Mesothelial cell of epicardium (in vitro differentiated cells): ENCODE results near the gene ATXN1. TPM values are rescaled to one million over a fixed set of nuclear protein-coding genes. Genes with fewer than 3 reads are reported as not detected.

ENCODE experiments used
- DNase-seq, 2 experiments: peaks; one replicate each; pipeline ENCODE4 v3.0.0; 2021; ENCODE audit warnings: low spot score in 2 of 2; ENCODE audit not compliant: unreplicated experiment in 2 of 2
- H3K27ac Mint-ChIP-seq: 2 replicates; pipeline ENCODE4 v1.8.0; 2021; ENCODE audit warnings: mixed read lengths
- H3K27me3 Mint-ChIP-seq: 2 replicates; pipeline ENCODE4 v1.8.0; 2021; ENCODE audit warnings: low read depth, mixed read lengths
- H3K36me3 Mint-ChIP-seq: 2 replicates; pipeline ENCODE4 v1.8.0; 2021; ENCODE audit warnings: mixed read lengths
- H3K4me1 Mint-ChIP-seq: 2 replicates; pipeline ENCODE4 v1.8.0; 2021; ENCODE audit warnings: mixed read lengths
- H3K4me3 Mint-ChIP-seq: 2 replicates; pipeline ENCODE4 v1.8.0; 2021; ENCODE audit warnings: mild to moderate bottlenecking, moderate library complexity, mixed read lengths
- H3K9me3 Mint-ChIP-seq: 2 replicates; pipeline ENCODE4 v1.8.0; 2021; ENCODE audit warnings: mixed read lengths
- total RNA-seq: library from RNA; stranded (reverse); gene quantifications from 3 replicates; pipeline ENCODE4 v1.2.1, GENCODE V29; 2021
- TF ChIP-seq, protein P1 (sequence below): fragments of 200-600 bp; sonication (generic); IDR thresholded peaks from one replicate; pipeline ENCODE4 v1.5.0; 2021; ENCODE audit warnings: antibody characterized with exemption; ENCODE audit not compliant: unreplicated experiment

Gene ATXN1
- total RNA-seq, 1 donor from 2014 or later: 59.5 TPM

DNA sequence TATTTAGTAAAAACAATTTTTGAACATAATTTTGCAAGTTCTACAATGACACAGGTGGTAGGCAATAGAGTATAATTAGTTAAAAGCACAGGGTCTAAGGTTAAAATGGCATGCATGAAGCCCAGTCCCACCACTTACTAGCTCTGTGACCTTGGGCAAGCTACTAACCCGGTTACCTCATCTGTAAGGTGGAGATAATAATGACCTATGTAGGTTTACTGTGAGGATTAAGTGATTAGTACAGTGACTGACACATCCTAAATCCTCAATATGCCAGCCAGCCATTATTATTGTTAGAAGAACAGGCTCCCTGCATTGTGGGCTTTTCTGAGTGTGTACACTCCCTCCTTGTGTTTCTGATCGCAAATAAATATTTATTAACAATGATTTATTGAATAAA is 26.2 kb downstream of the ATXN1 start:
- peaks cover 6% of the 10 kb centered on the region for H3K36me3 Mint-ChIP-seq
- H3K9me3 Mint-ChIP-seq: no peaks in the 10 kb centered on the region
- no peaks in the 10 kb centered on the region for H3K27me3 Mint-ChIP-seq
- H3K4me3 Mint-ChIP-seq: no peak overlapping the region
- peaks cover 53% of the 10 kb centered on the region for H3K4me1 Mint-ChIP-seq
- DNase-seq: no peak
- H3K27ac Mint-ChIP-seq: no peak overlapping the region
- TF ChIP-seq, protein P1, sequence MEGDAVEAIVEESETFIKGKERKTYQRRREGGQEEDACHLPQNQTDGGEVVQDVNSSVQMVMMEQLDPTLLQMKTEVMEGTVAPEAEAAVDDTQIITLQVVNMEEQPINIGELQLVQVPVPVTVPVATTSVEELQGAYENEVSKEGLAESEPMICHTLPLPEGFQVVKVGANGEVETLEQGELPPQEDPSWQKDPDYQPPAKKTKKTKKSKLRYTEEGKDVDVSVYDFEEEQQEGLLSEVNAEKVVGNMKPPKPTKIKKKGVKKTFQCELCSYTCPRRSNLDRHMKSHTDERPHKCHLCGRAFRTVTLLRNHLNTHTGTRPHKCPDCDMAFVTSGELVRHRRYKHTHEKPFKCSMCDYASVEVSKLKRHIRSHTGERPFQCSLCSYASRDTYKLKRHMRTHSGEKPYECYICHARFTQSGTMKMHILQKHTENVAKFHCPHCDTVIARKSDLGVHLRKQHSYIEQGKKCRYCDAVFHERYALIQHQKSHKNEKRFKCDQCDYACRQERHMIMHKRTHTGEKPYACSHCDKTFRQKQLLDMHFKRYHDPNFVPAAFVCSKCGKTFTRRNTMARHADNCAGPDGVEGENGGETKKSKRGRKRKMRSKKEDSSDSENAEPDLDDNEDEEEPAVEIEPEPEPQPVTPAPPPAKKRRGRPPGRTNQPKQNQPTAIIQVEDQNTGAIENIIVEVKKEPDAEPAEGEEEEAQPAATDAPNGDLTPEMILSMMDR: no peak

DNA sequence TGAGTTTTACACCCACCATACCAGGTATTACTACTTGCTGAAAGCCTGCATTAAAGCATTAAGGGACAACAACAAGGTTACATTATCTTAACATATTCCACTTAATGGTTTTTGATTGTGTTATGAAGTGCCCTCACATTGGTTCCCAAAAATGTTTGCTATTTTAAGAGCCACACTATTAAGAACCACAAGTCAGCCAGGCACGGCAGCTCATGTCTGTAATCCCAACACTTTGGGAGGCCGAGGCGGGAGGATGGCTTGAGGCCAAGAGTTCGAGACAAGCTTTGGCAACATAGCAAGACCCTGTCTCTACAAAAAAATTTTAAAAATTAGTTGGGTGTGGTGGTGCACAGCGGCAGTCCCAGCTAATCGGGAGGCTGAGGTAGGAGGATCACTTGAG is 28.2 kb downstream of the ATXN1 start:
- Mint-ChIP-seq H3K4me3 (no peak overlapping the region), H3K9me3 (no peaks in the 10 kb centered on the region), H3K36me3 (peaks cover 4% of the 10 kb centered on the region), H3K27me3 (no peaks in the 10 kb centered on the region), H3K4me1 (peaks cover 51% of the 10 kb centered on the region), H3K27ac (no peak overlapping the region)
- TF ChIP-seq, protein P1: no peak
- no peak for DNase-seq

DNA sequence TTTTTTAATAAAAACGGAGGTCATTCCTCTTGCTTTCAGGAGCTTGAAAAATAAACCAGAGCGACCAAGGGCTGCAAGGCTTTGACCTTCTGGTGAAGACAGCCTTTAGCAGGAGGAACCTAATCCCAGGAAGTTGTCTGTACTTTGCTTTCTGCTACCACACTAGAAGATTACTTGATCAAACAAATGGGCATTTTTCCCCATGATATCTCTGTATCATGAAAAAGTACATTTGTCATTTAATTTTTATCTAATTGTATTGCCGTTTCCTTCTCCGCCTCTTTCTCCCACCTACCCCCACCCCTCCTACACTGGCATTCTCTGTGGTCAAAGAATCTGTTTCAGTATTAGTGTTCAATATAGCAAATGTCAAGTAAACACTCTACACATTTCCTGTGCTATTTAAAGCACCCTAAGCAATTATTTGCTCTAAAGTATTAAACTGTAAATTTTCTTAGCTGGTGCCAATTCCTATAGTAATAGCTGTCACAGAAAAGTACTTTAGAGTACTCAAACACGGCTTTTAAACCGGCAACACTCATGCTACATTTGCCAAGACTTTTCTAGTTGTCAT is 29.7 kb downstream of the ATXN1 start:
- Mint-ChIP-seq H3K36me3 (peaks cover 4% of the 10 kb centered on the region), H3K9me3 (no peaks in the 10 kb centered on the region), H3K27ac (peak overlapping the region; percentile 15), H3K4me3 (no peak overlapping the region), H3K27me3 (no peaks in the 10 kb centered on the region), H3K4me1 (peaks cover 46% of the 10 kb centered on the region)
- DNase-seq: no peak
- TF ChIP-seq, protein P1: no peak

DNA sequence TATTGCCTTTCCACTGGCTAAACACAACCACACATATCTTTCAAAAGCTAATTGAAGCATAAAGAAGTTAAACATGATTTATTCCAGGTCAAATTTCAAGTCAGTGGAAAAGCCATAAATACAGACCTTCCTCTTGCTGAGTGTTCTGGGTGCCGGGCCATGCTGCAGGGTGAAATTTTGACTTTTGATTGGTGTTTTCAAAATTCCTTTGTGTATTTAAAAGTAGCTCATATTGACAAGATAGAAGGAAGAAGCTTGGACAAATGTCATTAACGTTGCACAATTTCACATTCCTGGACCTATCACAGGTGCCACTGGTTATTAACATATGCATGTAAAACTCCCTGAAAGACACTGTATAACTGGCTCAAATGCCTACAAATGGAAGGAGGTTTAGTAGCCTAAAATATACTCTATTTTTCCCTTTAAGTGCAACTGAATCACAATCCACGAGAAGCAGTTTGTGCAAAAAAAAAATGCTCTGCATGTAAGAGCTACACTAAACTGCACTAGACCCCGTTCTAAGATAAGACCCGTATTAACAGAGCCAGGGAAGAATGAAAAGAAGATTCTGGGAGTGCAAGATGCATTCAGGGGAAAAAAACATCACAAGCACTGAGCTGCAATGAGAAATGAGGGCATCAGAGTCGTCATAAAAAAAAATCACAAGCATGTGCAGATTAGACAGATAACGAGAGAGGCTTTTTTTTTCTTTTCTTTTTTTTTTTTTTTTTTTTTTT is 30.4 kb downstream of the ATXN1 start:
- TF ChIP-seq, protein P1: no peak
- H3K27me3 Mint-ChIP-seq: no peaks in the 10 kb centered on the region
- H3K4me3 Mint-ChIP-seq: peak overlapping the region; percentile 17
- peaks cover 4% of the 10 kb centered on the region for H3K36me3 Mint-ChIP-seq
- no peaks in the 10 kb centered on the region for H3K9me3 Mint-ChIP-seq
- peak overlapping the region; percentile 70 for H3K27ac Mint-ChIP-seq
- peaks cover 45% of the 10 kb centered on the region for H3K4me1 Mint-ChIP-seq
- no peak for DNase-seq

- Mint-ChIP-seq H3K36me3 (peaks cover 4% of the 10 kb centered on the region), H3K27ac (no peak overlapping the region), H3K27me3 (no peaks in the 10 kb centered on the region), H3K4me3 (no peak overlapping the region), H3K9me3 (no peaks in the 10 kb centered on the region), H3K4me1 (peaks cover 51% of the 10 kb centered on the region)
- TF ChIP-seq, protein P1: no peak
- no peak for DNase-seq
Measured at GRCh38 chr6:16729744-16730143, 31.5 kb downstream of the ATXN1 start.
